GM21786 (cell line): ENCODE data around the gene SPAG6.
A peak's percentile ranks its signal among the peaks of the same experiment; 100 is the strongest.
"Not testable (repeated sequence)": the region's sequence is repeated elsewhere in the genome, so short reads cannot be mapped to it uniquely, and the experiment has no call there.

Source experiments
- ATAC-seq: cut with Tn5 transposase; IDR thresholded peaks from one replicate; pipeline ENCODE4 v1.9.1; 2021; ENCODE audit not compliant: unreplicated experiment

Gene SPAG6

DNA sequence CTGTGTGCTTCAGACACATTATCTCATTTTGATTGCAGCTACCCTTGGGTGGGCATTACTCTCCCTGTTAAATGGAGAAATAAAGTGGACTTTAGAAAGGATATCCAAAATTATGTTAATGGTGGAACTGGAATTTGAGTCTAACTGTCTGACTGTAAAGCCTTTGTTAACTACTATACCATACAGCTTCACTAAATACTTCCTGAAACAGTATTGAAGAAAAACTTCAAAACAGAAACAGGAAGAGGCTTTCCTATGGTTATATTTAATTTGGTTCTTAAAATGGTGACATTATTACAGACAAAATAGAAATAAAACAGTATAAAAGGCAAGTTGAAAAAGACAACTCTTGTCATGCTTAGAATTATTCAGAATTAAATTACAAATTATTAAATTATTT is 25.0 kb downstream of the SPAG6 start:
- no peak for ATAC-seq

- no peak for ATAC-seq
Measured at GRCh38 chr10:22372298-22372697, 27.0 kb downstream of the SPAG6 start.

DNA sequence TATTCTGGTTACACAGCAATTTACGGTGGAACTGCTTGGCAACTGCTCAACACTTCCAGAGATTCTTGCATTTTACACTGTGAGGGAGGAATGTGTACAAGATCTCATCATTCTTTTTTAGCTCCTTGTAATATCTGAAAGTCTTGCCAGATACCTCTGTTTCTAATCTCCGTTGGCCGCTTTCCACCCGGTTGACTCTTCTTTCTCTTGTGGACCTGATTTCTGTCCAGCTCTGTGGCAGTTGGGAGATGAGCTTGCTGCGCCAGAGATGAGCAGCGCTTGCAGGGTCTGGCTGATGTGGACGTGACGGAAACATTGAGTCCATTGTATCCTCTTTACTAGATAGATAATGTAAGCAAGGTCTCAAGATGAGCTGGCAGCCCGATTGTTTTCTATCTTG is 27.6 kb downstream of the SPAG6 start:
- ATAC-seq = no peak

DNA sequence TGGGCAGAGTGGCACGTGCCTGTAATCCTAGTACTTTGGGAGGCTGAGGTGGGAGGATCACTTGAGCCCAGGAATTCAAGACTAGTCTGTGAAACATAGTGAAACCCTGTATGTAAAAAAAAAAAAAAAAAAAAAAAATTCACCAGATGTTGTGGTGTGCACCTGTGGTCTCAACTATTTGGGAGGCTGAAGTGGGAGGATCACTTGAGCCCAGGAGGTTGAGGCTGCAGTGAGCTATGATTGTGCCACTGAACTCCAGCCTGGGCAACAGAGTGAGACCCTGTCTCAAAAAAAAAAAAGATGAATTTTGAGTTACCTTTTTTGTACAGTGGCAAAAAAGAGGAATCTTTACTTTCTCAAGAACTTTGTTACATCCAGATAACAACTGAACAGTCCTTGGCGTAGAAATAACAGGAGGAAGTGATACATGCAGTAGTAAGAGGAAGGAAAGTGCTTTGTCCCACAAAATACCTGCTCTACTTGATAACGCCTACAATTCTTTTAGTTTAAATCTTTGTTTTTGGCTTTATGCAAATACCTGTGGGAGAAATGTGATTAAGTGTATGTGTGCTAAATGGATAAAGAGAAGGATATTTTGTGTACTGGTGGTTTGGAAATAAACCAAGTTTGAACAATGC is 29.3 kb downstream of the SPAG6 start:
- ATAC-seq = no peak

DNA sequence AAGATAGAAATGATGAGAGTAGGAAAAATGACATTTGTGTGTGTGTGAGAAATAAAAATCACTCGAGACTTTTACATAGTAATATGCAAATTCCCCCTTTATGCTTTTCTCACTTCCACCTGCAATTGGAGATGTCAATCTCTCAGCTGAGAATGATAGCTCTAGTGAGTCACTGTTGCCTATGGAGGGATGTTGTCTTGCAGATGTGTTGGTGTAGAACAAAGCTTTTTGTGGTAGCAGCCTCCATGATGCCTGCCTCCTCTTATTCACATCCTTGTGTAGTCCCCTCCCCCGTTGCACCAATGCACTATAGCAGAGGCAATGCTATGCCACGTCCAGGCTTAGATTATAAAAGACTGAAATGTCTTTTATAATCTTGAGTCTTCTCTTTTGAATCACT is 33.8 kb downstream of the SPAG6 start:
- peak; percentile 66 for ATAC-seq

GRCh38 chr10:22381262-22381661 is 36.0 kb downstream of the SPAG6 start:
- ATAC-seq = no peak

DNA sequence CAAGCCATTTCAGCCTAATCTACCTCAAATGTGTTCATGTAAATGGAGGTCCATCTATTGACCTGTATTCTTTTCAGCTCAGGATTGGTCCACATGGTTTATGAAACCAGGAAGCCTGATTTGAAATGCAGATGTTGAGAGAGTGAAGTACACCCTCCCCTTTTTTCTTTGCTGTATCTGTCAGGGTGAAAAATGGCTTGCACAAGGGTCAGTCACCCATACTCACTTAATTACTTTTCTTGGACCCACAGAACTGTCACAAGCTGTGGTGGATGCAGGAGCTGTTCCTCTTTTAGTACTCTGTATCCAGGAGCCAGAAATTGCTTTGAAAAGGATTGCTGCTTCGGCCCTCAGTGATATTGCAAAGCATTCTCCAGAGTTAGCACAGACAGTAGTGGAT is 41.2 kb downstream of the SPAG6 start:
- ATAC-seq = no peak

GRCh38 chr10:22389856-22390589 is 44.7 kb downstream of the SPAG6 start:
- ATAC-seq = no peak

DNA sequence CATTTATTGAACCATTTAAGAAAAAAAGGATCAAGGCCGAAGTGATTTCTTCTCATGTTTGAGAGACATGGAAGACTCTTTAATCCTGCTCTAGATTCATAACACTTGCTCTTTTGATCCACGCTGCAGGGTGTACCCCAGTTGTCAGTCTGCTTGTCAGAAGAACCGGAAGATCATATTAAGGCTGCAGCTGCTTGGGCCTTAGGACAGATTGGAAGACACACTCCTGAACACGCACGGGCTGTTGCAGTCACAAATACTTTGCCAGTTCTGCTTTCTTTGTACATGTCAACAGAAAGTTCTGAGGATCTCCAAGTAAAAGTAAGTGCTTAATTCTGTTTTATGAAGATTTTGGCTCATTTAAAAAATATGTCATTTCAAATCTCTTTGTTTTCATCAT is 46.3 kb downstream of the SPAG6 start:
- no peak for ATAC-seq

DNA sequence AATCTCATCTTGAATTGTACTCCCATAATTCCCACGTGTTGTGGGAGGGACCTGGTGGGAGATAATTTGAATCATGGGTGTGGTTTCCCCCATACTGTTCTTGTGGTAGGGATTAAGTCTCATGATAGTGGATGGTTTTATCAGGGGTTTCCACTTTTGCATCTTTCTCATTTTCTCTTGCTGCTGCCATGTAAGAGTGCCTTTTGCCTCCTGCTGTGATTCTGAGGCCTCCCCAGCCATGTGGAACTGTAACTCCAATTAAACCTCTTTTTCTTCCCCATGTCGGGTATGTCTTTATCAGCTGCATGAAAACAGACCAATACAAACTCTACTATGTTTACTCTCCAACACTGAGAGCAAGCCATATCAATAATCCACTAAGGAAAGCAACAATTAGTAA is 50.9 kb downstream of the SPAG6 start:
- ATAC-seq = not testable (repeated sequence)

GRCh38 chr10:22406916-22407315 is 61.6 kb downstream of the SPAG6 start:
- not testable (repeated sequence) for ATAC-seq

GRCh38 chr10:22410394-22410793 is 65.1 kb downstream of the SPAG6 start:
- no peak for ATAC-seq

DNA sequence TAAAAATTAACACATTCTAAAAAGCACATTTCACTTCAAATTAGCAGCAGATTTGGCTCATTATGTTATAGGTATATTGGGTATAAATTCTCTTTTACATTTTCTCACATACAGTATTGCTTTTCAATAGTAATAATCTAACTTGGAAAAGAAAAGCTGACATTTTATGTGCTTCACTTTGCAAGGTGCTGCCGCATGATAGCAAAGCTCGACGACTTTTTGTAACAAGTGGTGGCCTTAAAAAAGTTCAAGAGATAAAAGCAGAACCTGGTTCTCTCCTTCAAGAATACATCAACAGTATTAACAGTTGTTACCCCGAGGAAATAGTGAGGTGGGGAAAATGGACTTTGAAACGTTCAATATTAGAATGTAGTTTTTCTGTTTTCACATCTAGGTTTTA is 65.5 kb downstream of the SPAG6 start:
- ATAC-seq = no peak

DNA sequence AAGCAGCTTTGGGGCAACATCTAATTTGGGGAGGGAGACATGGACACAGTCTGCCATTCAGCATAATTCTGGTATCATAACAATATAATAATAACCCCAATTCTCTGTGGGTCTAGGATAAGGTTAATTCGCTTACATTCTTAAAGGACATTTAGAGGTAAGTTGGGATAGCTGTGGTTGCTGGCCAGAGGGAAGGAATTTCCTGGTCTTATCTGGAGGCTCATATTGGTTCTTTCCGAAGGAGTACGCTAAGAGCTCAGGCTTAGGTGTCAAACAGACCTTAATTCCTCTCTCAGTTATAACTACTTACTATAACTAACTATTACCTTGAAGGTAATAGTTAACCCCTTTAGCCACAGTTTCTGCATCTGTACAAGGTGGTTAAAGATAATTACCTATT is 68.8 kb downstream of the SPAG6 start:
- ATAC-seq = no peak

GRCh38 chr10:22415072-22415471 is 69.8 kb downstream of the SPAG6 start:
- ATAC-seq = no peak

GRCh38 chr10:22417736-22418268 is 72.5 kb downstream of the SPAG6 start:
- ATAC-seq = no peak

- no peak for ATAC-seq
Measured at GRCh38 chr10:22420787-22421517, 75.7 kb downstream of the SPAG6 start.

DNA sequence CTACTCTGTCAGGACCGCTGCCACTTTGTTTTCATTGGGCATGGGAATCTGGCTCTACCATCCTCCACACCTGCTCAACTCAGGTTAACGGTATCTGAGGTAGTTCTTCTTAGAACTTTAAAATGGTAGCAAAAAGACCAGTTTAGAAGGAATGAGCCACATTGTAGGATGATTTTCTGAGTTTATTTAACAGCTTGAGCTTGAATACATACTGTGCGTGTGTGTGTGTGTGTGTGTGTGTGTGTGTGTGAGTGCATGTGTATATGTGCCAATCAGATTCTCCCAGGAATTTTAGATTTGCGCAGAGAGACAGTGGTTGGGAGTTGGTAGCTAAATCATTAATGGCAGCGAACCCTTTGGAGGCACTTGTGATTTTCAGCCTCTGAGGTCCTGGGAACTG is 81.4 kb downstream of the SPAG6 start:
- ATAC-seq = no peak

DNA sequence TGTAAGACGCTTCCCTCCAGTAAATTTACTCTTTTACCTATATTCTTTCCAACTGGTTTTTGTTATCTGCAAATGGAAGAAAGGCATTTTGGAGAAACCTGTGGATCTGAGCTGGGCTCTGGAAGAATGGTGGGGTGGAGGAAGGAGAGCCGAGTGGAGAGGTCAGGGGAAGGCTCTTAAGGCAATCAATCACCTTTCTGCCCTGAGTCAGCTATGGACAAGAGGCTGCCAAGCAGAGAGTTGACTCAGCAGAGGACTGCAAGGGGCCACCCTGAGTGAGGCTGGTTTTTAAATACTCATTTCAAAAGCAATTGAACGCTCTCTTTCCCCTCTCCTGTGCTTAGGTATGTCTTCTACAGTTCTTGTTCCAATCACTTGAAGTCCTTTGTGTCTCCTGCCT is 81.8 kb downstream of the SPAG6 start:
- ATAC-seq = no peak

DNA sequence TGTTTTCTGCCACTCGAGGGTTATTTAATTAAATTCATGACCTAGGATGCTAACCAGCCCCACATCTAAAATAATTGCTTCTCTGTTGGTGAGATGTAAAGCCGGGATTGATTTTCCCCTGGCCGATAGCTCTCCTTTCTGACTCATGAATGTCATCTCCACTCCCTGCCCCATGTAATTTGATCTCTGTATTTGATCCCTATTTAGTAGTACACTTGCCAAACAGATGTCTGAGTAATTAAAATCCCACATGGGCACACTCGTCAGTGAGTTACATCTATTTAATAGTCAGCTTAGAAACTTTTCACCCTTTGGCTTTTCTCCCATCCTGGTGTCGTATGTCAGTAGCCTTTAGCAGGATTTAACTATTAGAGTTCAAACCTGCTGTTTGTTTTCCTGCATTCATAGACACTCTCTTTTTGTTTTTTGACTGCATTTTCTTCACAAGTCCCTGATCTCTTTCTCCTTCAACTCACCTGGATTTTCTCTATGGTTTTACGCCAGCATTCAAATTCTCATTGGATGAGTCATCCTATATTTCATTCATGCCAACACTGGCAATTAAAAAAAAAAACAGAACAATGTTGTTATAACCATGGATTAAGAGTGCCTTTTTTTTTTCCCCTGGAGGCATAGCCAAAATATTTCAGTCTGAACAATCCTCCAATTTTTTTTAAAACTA is 82.7 kb downstream of the SPAG6 start:
- no peak for ATAC-seq

GRCh38 chr10:22429146-22429545 is 83.8 kb downstream of the SPAG6 start:
- no peak for ATAC-seq
